Measurements from ENCODE around the gene LSM14B. TPM values are rescaled to one million over a fixed set of nuclear protein-coding genes. Genes with fewer than 3 reads are reported as not detected.

LSM14B gene
- total and polyA plus RNA-seq, 8 donors, result 36.0 to 62.3 (median 58.5) TPM

DNA sequence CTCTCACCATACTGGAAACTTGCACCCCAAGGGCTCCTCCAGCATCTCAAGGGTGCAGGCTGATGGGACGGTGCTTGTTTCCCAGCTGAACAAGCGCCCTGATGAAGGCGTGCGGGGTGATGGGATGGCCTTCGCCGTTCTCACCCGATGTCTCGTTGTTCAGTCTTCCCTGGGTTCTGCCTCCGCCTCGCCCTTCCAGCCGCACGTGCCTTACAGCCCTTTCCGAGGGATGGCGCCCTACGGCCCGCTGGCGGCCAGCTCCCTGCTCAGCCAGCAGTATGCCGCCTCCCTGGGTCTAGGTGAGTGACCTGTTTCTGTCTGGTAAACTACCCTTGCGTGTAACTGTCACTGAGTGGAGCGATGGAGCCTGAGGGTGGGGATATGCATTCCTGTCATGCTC is 3.9 kb downstream of the LSM14B start:
- intact Hi-C loops (cut with DNase I), result loop anchor here in 1 of 2 donors (10.0 kb wide), 1 partner anchor 61 kb away; the partner anchor contains the start of gene TAF4
- Histone ChIP-seq H3K4me1 (peaks cover 8 to 21% of the 10 kb centered on the region in 2 donors), H3K27ac (no peak overlapping the region), H3K27me3 (no peaks in the 10 kb centered on the region), H3K9me3 (no peaks in the 10 kb centered on the region), H3K36me3 (peaks cover 0 to 66% of the 10 kb centered on the region in 2 donors), H3K4me3 (no peak overlapping the region)
- ATAC-seq (no peak), DNase-seq (no peak)
- TF ChIP-seq, protein P1, sequence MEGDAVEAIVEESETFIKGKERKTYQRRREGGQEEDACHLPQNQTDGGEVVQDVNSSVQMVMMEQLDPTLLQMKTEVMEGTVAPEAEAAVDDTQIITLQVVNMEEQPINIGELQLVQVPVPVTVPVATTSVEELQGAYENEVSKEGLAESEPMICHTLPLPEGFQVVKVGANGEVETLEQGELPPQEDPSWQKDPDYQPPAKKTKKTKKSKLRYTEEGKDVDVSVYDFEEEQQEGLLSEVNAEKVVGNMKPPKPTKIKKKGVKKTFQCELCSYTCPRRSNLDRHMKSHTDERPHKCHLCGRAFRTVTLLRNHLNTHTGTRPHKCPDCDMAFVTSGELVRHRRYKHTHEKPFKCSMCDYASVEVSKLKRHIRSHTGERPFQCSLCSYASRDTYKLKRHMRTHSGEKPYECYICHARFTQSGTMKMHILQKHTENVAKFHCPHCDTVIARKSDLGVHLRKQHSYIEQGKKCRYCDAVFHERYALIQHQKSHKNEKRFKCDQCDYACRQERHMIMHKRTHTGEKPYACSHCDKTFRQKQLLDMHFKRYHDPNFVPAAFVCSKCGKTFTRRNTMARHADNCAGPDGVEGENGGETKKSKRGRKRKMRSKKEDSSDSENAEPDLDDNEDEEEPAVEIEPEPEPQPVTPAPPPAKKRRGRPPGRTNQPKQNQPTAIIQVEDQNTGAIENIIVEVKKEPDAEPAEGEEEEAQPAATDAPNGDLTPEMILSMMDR (IDR thresholded peaks at IDR 0.05), result no peak

- TF ChIP-seq, protein P1 (IDR thresholded peaks at IDR 0.05), result no peak
- Histone ChIP-seq H3K9me3 (no peaks in the 10 kb centered on the region), H3K4me3 (no peak overlapping the region), H3K36me3 (peaks cover 0 to 83% of the 10 kb centered on the region in 2 donors), H3K27me3 (no peaks in the 10 kb centered on the region), H3K27ac (no peak overlapping the region), H3K4me1 (peaks cover 8 to 30% of the 10 kb centered on the region in 2 donors)
- ATAC-seq (no peak), DNase-seq (no peak)
- intact Hi-C loops (cut with DNase I), result loop anchor here in 1 of 2 donors (10.0 kb wide), 1 partner anchor 63 kb away; the partner anchor contains the start of gene TAF4
Measured at GRCh38 chr20:62127799-62128198, 5.5 kb downstream of the LSM14B start.

- intact Hi-C loops (cut with DNase I), result loop anchor here in 1 of 2 donors (10.0 kb wide), 1 partner anchor 64 kb away; the partner anchor contains the start of gene TAF4
- no peak for DNase-seq
- Histone ChIP-seq H3K4me3 (no peak overlapping the region), H3K9me3 (no peaks in the 10 kb centered on the region), H3K27me3 (no peaks in the 10 kb centered on the region), H3K4me1 (peaks cover 4 to 30% of the 10 kb centered on the region in 2 donors), H3K36me3 (peaks cover 0 to 90% of the 10 kb centered on the region in 2 donors), H3K27ac (no peak overlapping the region)
- ATAC-seq, result no peak
- TF ChIP-seq, protein P1 (IDR thresholded peaks at IDR 0.05), result no peak
Measured at GRCh38 chr20:62128502-62128901, 6.2 kb downstream of the LSM14B start.

DNA sequence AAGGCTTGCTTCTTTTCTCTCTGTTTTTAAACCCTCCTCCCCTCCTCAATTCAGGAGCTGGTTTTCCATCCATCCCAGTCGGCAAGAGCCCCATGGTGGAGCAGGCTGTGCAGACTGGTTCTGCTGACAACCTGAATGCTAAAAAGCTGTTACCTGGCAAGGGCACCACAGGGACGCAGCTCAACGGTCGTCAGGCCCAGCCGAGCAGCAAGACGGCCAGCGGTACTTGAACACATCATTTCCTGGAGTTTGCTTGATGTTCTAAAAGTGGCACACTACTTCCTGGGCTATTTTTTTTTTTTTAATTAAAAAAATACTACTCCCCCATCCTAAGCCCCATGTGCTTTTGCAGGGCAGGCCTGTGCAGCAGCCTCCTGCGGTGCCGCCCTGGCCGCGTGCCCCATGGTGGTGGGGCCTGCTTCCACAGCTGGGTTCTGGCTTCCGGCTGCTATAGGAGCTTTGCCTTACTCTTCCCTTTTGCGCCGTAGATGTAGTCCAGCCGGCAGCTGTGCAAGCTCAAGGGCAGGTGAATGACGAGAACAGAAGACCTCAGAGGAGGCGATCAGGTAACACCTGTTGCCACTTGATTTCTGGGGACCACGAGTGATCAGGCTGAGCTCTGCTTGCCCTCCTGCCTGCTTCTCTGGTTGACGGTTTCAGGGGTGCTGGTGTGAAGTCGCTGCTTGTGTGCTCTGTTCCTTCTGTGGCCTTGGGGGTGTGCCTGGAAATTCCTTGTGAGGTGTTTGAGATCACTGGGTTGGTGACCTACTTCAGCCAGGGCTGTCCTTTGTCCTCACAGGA is 7.7 kb downstream of the LSM14B start:
- no peak overlapping the region for H3K27ac ChIP-seq
- no peak overlapping the region for H3K4me3 ChIP-seq
- H3K9me3 ChIP-seq, result no peaks in the 10 kb centered on the region
- H3K27me3 ChIP-seq, result no peaks in the 10 kb centered on the region
- TF ChIP-seq, protein P1 (IDR thresholded peaks at IDR 0.05), result no peak
- intact Hi-C loops (cut with DNase I), result loop anchor here in 1 of 2 donors (10.0 kb wide), 1 partner anchor 65 kb away; the partner anchor contains the start of gene TAF4
- ATAC-seq (no peak), DNase-seq (no peak)
- H3K36me3 ChIP-seq, result peaks cover 0 to 100% of the 10 kb centered on the region in 2 donors
- peaks cover 0 to 32% of the 10 kb centered on the region in 2 donors for H3K4me1 ChIP-seq
